Measurements from ENCODE around the gene PRR13. TPM values are rescaled to one million over a fixed set of nuclear protein-coding genes. Genes with fewer than 3 reads are reported as not detected.

Gene PRR13
- total and polyA plus RNA-seq, 2 of the 13 experiments (the other 11 are each of a cell fraction or from before 2014, with no cell fraction given): 65.0 to 102 TPM

- peak; percentile 65; the same call in 1 of the 2 replicates for TF ChIP-seq PITX1 (CRISPR knock-in tag; IDR thresholded peaks at IDR 0.05)
- TF ChIP-seq ZBTB10 (CRISPR knock-in tag; IDR thresholded peaks at IDR 0.05; ENCODE audit: borderline replicate concordance): peak; percentile 72; the same call in 1 of the 2 replicates
- peak; percentile 66; the same call in 1 of the 2 replicates for TF ChIP-seq NFKB2 (CRISPR knock-in tag; IDR thresholded peaks at IDR 0.05; ENCODE audit: borderline replicate concordance)
- TF ChIP-seq, protein P1, sequence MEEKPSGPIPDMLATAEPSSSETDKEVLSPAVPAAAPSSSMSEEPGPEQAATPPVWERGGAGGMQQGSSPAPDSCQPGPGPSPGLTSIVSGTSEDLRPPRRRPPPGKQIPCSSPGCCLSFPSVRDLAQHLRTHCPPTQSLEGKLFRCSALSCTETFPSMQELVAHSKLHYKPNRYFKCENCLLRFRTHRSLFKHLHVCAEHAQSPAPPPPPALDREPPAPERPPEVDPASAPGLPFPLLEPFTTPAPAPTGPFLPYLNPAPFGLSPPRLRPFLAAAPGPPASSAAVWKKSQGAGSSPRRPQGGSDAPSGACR (CRISPR knock-in tag; IDR thresholded peaks at IDR 0.05): no peak
- no peak for TF ChIP-seq SMAD1 (CRISPR knock-in tag; IDR thresholded peaks at IDR 0.05; ENCODE audit: borderline replicate concordance, low read depth)
- peak; percentile 45; the same call in 1 of the 2 replicates for TF ChIP-seq ZNF639 (CRISPR knock-in tag; conservative IDR thresholded peaks at IDR 0.05)
- TF ChIP-seq U2AF2 (IDR thresholded peaks at IDR 0.05; ENCODE audit: low read depth, low read length): no peak
- 0 out of 2 replicates have a peak, but pooled peaks have one; percentile 17 for TF ChIP-seq GABPA (IDR thresholded peaks at IDR 0.05; ENCODE audit: low read depth, low read length)
- 0 out of 2 replicates have a peak, but pooled peaks have one; percentile 53 for TF ChIP-seq GABPA (CRISPR knock-in tag; IDR thresholded peaks at IDR 0.05; ENCODE audit: low read depth)
- no peak for TF ChIP-seq SNAI1 (CRISPR knock-in tag; IDR thresholded peaks at IDR 0.05; ENCODE audit: borderline replicate concordance)
- no peak for TF ChIP-seq ZNF503 (CRISPR knock-in tag; IDR thresholded peaks at IDR 0.05)
- TF ChIP-seq CBX1 (IDR thresholded peaks at IDR 0.05; ENCODE audit: low read depth): no peak
- TF ChIP-seq ZNF788 (CRISPR knock-in tag; IDR thresholded peaks at IDR 0.05; ENCODE audit: borderline replicate concordance): 0 out of 2 replicates have a peak, but pooled peaks have one; percentile 36
- no peak for TF ChIP-seq ZKSCAN5 (CRISPR knock-in tag; IDR thresholded peaks at IDR 0.05)
- TF ChIP-seq ZFY (CRISPR knock-in tag; IDR thresholded peaks at IDR 0.05): peak; percentile 100
- peak; percentile 91 for TF ChIP-seq RBM39 (IDR thresholded peaks at IDR 0.05; ENCODE audit: low read depth, low read length, poor library complexity, severe bottlenecking)
- TF ChIP-seq ZNF12 (CRISPR knock-in tag; IDR thresholded peaks at IDR 0.05): peak; percentile 55; the same call in 1 of the 2 replicates
- TF ChIP-seq, protein P2, sequence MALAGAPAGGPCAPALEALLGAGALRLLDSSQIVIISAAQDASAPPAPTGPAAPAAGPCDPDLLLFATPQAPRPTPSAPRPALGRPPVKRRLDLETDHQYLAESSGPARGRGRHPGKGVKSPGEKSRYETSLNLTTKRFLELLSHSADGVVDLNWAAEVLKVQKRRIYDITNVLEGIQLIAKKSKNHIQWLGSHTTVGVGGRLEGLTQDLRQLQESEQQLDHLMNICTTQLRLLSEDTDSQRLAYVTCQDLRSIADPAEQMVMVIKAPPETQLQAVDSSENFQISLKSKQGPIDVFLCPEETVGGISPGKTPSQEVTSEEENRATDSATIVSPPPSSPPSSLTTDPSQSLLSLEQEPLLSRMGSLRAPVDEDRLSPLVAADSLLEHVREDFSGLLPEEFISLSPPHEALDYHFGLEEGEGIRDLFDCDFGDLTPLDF (CRISPR knock-in tag; IDR thresholded peaks at IDR 0.05): peak; percentile 29; the same call in 1 of the 2 replicates
- peak; percentile 39; the same call in 1 of the 2 replicates for TF ChIP-seq ZNF329 (CRISPR knock-in tag; IDR thresholded peaks at IDR 0.05; ENCODE audit: low read depth)
- no peak for TF ChIP-seq IRX3 (CRISPR knock-in tag; IDR thresholded peaks at IDR 0.05; ENCODE audit: borderline replicate concordance, low read depth)
Measured at GRCh38 chr12:53452159-53453077, 10.9 kb downstream of the PRR13 start (continued).

Measured in HepG2 (cell line).